ENCODE measurements around the gene M6PR.
"Not testable (repeated sequence)": the region's sequence is repeated elsewhere in the genome, so short reads cannot be mapped to it uniquely, and the experiment has no call there.

M6PR gene

DNA sequence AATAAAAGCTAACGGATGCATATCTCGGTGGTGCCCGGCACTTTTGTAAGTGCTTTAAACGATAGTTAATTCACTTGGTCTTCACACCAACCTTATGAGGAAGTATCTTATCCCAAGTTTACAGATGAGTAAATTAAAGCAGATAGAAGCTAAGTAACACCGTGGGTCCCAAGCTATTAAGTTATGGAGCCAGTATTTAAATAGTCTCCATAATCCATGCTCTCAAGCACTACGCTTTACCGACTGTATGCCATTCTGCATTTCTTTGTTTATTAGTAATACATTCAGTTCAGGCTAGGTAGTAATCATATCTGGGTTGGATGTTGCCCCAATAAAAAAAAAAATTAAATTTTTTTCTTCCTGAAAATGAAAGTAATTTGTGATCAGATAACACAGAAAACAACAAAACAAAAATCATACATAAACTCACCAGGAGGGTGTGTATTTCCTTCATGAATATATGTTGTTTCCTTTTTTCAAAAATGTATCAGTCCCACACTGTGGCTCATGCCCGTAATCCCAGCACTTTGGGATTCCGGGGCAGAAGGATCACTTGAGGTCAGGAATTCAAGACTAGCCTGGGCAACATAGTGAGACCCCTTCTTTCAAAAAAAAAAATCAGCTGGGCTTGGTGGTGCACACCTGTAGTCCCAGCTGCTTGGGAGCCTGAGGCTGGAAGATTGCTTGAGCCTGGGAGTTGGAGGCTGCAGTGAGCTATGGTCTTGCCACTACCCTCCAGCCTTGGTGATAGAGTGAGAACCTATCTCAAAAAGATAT, 1.4 kb upstream of the M6PR start:
- DNase-seq: no peak

DNA sequence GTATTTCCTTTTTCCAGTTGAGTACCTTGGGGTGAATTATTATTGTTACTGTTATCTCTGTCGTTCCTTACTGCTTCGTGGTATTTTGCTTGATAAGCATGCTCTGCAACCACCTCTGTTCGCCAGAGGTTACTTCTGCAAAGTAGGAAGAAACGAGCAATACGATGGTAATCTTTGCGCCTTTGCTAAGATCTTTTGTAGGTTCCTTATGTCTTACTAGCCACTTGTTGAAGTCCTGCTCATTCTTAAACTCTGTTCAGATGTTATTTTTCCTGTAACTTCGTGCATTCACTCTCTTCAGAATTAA, 729 bp upstream of the M6PR start:
- DNase-seq: no peak

GRCh38 chr12:8948701-8949341, 624 bp downstream of the M6PR start:
- DNase-seq: no peak

DNA sequence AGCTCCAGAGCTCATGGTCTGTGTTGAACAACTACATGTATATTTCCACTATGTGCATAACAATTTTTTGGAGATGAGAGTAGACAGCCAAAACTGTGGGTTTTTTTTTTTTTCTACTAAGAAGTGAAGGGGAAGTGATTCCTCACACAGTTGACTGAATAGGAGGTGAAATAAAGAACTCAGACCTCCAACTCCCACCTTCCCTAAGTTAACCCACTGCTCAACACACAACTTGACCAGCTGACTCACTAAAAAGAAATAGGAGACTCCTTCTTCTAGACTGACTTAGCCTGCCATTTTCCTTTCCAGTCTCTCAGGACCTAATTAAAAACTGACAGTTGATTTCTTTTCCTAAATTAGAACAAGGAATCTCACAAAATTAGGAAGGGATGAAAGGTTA, 1.7 kb downstream of the M6PR start:
- DNase-seq: no peak

DNA sequence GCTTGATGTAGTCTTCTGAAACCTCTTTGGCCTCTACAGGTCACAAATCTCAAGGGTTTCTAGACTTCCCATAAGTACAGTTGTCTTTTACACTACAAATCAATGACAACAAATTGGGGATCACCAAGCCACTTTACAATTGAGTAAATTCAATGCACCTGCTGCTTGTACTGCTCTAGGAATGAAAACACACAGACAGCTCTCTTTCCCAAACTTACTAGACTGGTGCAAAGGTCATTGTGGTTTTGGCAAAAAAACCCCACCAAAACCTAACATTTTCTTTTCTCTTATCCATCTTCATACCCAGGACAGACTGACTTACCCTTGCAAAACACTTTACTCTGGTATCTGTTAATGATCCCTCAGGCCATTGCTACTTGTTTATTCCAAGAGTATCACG, 2.7 kb downstream of the M6PR start:
- no peak for DNase-seq

GRCh38 chr12:8943565-8944186, 5.8 kb downstream of the M6PR start:
- DNase-seq: no peak

- no peak for DNase-seq
Measured at GRCh38 chr12:8941691-8942478, 7.6 kb downstream of the M6PR start.

DNA sequence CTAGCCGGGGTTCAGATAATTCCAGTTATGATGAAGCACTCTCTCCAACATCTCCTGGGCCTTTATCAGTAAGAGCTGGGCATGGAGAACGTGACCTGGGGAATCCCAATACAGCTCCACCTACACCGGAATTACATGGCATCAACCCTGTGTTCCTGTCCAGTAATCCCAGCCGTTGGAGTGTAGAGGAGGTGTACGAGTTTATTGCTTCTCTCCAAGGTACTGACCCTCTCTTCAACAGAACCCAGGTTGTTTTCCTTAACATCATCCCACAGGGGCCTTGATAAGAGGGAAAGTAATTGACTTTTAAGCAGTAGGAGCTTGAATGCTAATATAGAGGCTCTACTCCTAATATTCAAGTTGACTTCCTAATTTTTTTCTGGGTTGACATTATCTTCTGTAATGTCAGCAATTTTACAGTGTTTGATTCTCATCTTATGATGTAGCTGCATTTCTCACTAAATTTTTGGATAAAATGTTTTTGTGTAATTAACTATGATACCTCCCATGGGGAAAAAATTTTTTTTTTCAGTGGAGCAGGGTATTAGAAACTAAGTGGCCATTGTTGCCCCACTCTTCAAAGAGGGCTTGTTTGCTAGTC, 11.5 kb downstream of the M6PR start:
- not testable (repeated sequence) for DNase-seq

GRCh38 chr12:8936735-8937134, 12.7 kb downstream of the M6PR start:
- no peak for DNase-seq

DNA sequence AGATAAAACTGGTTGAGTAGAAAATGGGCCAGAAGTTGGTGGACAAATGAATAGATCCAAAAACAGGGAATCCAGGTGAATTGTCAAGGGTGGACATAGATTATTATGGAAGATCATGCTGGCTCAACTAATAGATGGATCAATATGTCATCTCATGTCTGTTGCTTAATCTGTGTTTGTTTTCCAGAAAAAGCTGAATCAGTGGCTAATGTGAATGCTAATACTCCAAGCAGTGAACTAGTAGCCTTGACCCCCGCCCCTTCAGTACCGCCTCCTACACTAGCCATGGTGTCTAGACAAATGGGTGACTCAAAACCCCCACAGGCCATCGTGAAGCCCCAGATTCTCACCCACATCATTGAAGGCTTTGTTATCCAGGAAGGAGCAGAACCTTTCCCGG, 15.4 kb downstream of the M6PR start:
- not testable (repeated sequence) for DNase-seq

DNA sequence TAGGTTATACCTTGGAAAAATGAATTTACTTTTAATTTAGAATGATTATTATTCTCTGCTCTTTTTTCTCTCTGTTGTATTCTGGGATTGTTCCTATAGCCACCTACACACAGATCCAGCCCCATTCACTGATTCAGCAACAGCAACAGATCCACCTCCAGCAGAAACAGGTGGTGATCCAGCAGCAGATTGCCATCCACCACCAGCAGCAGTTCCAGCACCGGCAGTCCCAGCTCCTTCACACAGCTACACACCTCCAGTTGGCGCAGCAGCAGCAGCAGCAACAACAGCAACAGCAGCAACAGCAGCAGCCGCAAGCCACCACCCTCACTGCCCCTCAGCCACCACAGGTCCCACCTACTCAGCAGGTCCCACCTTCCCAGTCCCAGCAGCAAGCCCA, 17.0 kb downstream of the M6PR start:
- not testable (repeated sequence) for DNase-seq

DNA sequence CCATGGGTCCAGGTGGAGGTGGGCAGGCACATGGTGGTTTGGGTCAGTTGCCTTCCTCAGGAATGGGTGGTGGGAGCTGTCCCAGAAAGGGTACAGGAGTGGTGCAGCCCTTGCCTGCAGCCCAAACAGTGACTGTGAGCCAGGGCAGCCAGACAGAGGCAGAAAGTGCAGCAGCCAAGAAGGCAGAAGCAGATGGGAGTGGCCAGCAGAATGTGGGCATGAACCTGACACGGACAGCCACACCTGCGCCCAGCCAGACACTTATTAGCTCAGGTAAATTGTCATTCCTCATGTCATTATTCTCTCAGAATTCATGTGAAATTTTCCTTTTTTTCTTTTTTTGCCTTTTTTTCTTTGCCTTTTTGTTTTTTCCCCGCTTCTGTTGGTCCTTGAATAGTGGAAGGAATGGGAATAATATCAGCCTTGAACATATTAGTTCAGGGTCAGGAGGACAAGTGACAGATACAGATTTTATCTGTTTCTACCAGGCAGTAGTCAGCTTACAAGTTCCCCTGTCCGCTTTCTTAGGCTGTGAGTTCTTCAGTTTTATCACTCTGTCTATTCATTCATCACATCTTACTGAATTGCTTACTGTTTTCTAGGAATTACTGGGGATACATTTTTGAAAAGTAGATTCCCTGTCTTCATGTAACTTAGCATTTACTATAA, 18.7 kb downstream of the M6PR start:
- DNase-seq: not testable (repeated sequence)

- DNase-seq: no peak
Measured at GRCh38 chr12:8922544-8922943, 26.9 kb downstream of the M6PR start.

DNA sequence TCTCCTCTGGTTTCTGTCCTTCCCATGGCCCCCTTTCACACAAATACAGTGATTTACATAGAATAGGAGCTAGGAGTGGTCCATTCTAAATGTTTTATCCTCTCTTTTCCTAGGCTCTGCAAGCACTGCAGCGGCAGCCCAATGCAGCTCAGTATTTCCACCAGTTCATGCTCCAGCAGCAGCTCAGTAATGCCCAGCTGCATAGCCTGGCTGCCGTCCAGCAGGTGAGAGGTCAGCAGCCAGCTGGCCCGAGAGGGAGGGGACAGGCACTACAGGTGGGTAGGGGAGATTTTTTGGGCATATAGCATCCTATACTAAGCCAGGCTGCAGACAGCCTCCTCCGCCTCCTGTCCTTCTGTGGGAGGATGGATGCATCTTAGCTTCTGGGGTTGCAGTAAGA, 29.8 kb downstream of the M6PR start:
- DNase-seq: not testable (repeated sequence)

DNA sequence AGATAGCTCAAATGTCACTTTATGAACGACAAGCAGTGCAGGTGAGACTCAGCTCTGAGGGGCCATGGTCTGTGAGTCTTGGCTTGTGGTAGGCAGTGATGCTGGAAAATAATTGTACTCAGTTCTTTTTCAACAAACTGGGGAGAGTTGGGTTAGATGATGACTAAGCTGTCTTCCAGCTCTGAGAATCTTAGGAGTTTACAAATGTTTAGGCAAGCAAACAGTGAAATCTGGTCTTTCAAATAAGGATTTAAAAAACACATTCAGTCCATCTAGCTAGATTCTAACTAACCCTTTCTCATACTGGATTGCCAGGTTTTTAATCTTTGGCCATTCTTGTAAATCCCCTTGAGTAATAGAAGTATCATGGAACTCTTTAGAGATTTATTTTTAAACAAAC, 31.7 kb downstream of the M6PR start:
- no peak for DNase-seq

- DNase-seq: no peak
Measured at GRCh38 chr12:8917031-8917430, 32.4 kb downstream of the M6PR start.

DNA sequence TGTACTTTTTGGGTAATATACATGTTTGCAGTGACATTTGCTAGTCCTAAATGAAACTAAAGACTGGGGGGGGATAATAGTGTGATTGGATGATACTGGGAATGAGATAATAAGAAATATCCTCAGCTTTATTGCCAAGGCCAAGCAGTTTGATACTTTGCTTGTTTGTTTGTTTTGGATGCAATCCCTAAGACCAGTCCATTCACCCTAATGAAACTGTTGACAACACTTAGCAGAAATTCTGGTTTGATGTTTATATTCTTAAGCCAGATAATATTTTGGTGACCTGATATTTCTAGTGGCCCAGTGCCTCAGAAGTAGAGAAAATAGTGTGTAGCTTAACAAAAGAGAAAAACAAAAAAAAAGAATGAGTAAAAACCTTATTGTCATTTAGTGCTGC, 33.3 kb downstream of the M6PR start:
- DNase-seq: no peak

DNA sequence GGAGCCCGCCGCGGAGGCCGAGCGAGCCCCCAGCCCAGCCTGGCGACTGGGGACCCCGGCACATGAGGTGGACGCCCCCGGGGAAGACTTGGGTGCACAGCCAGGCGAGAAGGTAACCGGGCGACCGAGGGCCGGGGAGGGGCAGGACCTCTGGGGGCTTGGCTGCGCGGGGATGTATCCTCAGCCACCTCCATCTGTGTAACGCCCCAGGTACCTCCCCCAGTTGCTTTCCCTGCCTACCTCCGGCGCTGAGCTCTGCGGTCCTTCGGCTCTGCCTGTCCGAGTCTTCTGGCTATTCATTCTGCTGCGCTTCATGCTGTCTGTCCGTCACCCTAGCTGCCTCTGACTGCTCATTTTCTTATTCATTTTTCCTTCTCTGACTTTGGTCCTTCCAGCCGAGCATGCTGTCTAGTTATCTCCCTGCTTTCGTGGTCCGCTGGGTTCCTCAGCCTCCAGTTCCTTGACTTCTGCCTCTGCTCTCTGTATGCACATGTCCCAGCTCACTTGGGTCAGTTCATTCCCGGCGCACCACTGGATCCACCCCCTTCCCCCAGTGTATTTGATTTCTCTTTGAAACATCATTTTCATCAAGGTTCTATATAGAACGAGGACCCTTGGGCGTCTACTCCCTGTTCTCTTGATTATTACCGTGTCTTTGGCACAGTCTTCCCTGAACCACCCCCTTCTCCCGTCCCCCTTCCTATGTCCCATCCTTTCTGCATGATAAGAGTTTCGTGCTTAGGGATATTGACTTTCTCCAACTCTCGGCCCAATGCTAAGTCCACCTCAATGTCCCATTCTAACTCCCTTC, 34.5 kb downstream of the M6PR start:
- DNase-seq: peak; percentile 29

- DNase-seq: peak; percentile 73
Measured at GRCh38 chr12:8914033-8914715, 35.3 kb downstream of the M6PR start, which contains the start of gene PHC1. TSS of gene PHC1 (plus strand) at chr12:8914509. CDS start at chr12:8917678, 3,169 bp downstream.

- DNase-seq: no peak
Measured at GRCh38 chr12:8913702-8914032, 35.8 kb downstream of the M6PR start.

DNA sequence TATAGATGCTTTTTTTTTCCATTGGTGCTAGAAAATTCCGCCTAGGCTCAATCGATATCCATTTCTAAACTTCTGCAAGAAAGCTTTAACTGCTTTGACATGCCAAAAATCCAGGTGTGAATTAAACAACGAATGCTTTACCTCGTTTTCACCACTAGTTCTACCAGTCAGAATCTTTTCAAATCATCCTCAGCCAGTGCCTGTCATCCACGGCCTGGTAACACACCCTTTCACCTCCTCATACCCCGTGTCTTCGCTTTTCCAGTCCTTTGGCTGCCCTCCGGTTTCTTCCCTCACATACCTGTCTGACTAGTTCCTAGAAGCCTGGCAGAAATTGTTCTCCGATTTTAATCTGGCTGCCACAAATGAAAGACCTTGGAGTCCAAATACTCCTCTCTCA, 36.5 kb downstream of the M6PR start:
- no peak for DNase-seq
